HCT116 (cell line): Measurements from ENCODE around the gene ENTPD8. TPM values are rescaled to one million over a fixed set of nuclear protein-coding genes. Genes with fewer than 3 reads are reported as not detected.

Source experiments
- ATAC-seq: fragments of 200-7000 bp; cut with Tn5 transposase; 2 replicates; pipeline ENCODE4 v1.9.1; 2020; ENCODE audit warnings: mild to moderate bottlenecking, moderate library complexity
- BruUV-seq: library from RNA; stranded (reverse); fragments of 400-500 nt; replicated peaks from 2 replicates; lab custom pipeline; 2021; lab: Mats Ljungman, UMichigan
- CTCF ChIA-PET: fragments of 300-600 bp; sonication (Branson Sonifier 250); formaldehyde crosslinking; loops from one replicate; lab custom pipeline; 2021; ENCODE audit warnings: antibody characterized with exemption; lab: Charles Lee
- POLR2A ChIA-PET: fragments of 300-600, 350-600 bp; sonication (Branson Sonifier 250); formaldehyde crosslinking; loops from one replicate; lab custom pipeline; 2021; ENCODE audit warnings: antibody characterized with exemption; lab: Charles Lee
- RAD21 ChIA-PET, 2 experiments: fragments of 300-600 bp; sonication (Branson Sonifier 250); formaldehyde crosslinking; loops; one replicate each; lab custom pipeline; 2023; ENCODE audit warnings: low total read pairs in 2 of 2; ENCODE audit not compliant: uncharacterized antibody in 2 of 2, unreplicated experiment in 2 of 2, low non-redundant PET in 1 of 2; lab: Charles Lee
- DNase-seq: peaks from one replicate; pipeline ENCODE4 v3.0.0-alpha.2; 2010; ENCODE audit warnings: low read depth, low spot score
- H2AFZ ChIP-seq: fragments of 200-600 bp; shearing (Covaris generic), sonication (generic); 2 replicates; pipeline ENCODE4 v1.6.1; 2017; ENCODE audit warnings: low read depth, mixed run types, mixed read lengths, antibody characterized with exemption, low read length; ENCODE audit not compliant: poor library complexity, severe bottlenecking
- H3K27ac ChIP-seq: 2 replicates; pipeline ENCODE4 v1.5.1; 2012; ENCODE audit warnings: low read depth, low read length
- H3K27me3 ChIP-seq: fragments of 200-600 bp; sonication (generic); 2 replicates; pipeline ENCODE4 v1.6.1; 2016; ENCODE audit warnings: mixed run types, low read length, mixed read lengths; ENCODE audit not compliant: insufficient read depth
- H3K36me3 ChIP-seq, 2 experiments: fragments of 200-500 bp in 1 of 2; fragments of 200-600 bp in 1 of 2; sonication (Bioruptor generic) in 1 of 2; sonication (generic) in 1 of 2; 2 replicates each; pipeline versions ENCODE4 v1.5.1 to v1.6.1; 2014 to 2016; ENCODE audit warnings: low read length in 2 of 2, inconsistent platforms in 1 of 2, mixed read lengths in 1 of 2, mixed run types in 1 of 2; ENCODE audit not compliant: insufficient read depth in 2 of 2, control insufficient read depth in 1 of 2
- H3K4me1 ChIP-seq, 2 experiments: fragments of 200-600 bp in 1 of 2; sonication (generic) in 1 of 2; 2 replicates each; pipeline versions ENCODE4 v1.5.1 to v1.6.1; 2012 to 2017; ENCODE audit warnings: low read length in 2 of 2, inconsistent platforms in 1 of 2, mild to moderate bottlenecking in 1 of 2, mixed read lengths in 1 of 2, mixed run types in 1 of 2, moderate library complexity in 1 of 2; ENCODE audit not compliant: insufficient read depth in 2 of 2, control insufficient read depth in 1 of 2
- H3K4me2 ChIP-seq: fragments of 200-600 bp; sonication (generic); 2 replicates; pipeline ENCODE4 v1.6.1; 2017; ENCODE audit warnings: mixed run types, low read length, mixed read lengths
- H3K4me3 ChIP-seq, 2 experiments: fragments of 200-600 bp in 1 of 2; sonication (generic) in 1 of 2; replicated peaks in 1 of 2; 2 replicates each; pipeline ENCODE4 v1.5.1; 2011 to 2016; ENCODE audit warnings: low read length in 2 of 2, control low read depth in 1 of 2, low read depth in 1 of 2, mild to moderate bottlenecking in 1 of 2, mixed read lengths in 1 of 2, mixed run types in 1 of 2
- H3K79me2 ChIP-seq: fragments of 200-600 bp; sonication (generic); 2 replicates; pipeline ENCODE4 v1.6.1; 2017; ENCODE audit warnings: mild to moderate bottlenecking, mixed run types, low read length, moderate library complexity, mixed read lengths; ENCODE audit not compliant: insufficient read depth
- H3K9ac ChIP-seq: fragments of 200-600 bp; sonication (generic); 2 replicates; pipeline ENCODE4 v1.6.1; 2016; ENCODE audit warnings: low read length, mixed read lengths
- H3K9me2 ChIP-seq: fragments of 200-600 bp; sonication (generic), shearing (Covaris generic); 2 replicates; pipeline ENCODE4 v1.6.1; 2017; ENCODE audit warnings: mixed run types, mild to moderate bottlenecking, moderate library complexity; ENCODE audit not compliant: insufficient read depth
- H3K9me3 ChIP-seq, 2 experiments: fragments of 200-500 bp in 1 of 2; fragments of 200-600 bp in 1 of 2; sonication (Bioruptor generic) in 1 of 2; sonication (generic) in 1 of 2; 2 replicates each; pipeline ENCODE4 v1.6.1; 2014 to 2017; ENCODE audit warnings: low read length in 2 of 2, mixed read lengths in 2 of 2, inconsistent platforms in 1 of 2, low read depth in 1 of 2, mild to moderate bottlenecking in 1 of 2, mixed run types in 1 of 2, moderate library complexity in 1 of 2; ENCODE audit not compliant: control insufficient read depth in 1 of 2, insufficient read depth in 1 of 2
- H4K20me1 ChIP-seq: fragments of 200-600 bp; sonication (generic), shearing (Covaris generic); 2 replicates; pipeline ENCODE4 v1.6.1; 2017; ENCODE audit warnings: mixed run types, mild to moderate bottlenecking, moderate library complexity; ENCODE audit not compliant: insufficient read depth
- ATF3 ChIP-seq: IDR thresholded peaks from 2 replicates; pipeline ENCODE4 v1.6.1; 2012
- CBX3 ChIP-seq: IDR thresholded peaks from 2 replicates; pipeline ENCODE4 v1.6.1; 2012; ENCODE audit warnings: low read depth
- CEBPB ChIP-seq: IDR thresholded peaks from 2 replicates; pipeline ENCODE4 v1.6.1; 2012; ENCODE audit warnings: low read depth
- CTCF ChIP-seq, 3 experiments: fragments of 200-600 bp in 1 of 3; sonication (generic) in 1 of 3; IDR thresholded peaks in 2 of 3; conservative IDR thresholded peaks in 1 of 3; 2 replicates each; pipeline ENCODE4 v1.5.1; 2012 to 2017; ENCODE audit warnings: low read depth in 2 of 3, low read length in 2 of 3, antibody characterized with exemption in 1 of 3, borderline replicate concordance in 1 of 3, control low read depth in 1 of 3, mild to moderate bottlenecking in 1 of 3, mixed read lengths in 1 of 3, mixed run types in 1 of 3, moderate library complexity in 1 of 3; ENCODE audit not compliant: insufficient read depth in 1 of 3
- EGR1 ChIP-seq: IDR thresholded peaks from 2 replicates; pipeline ENCODE4 v1.6.1; 2012; ENCODE audit warnings: low read depth
- ELF1 ChIP-seq: IDR thresholded peaks from 2 replicates; pipeline ENCODE4 v1.6.1; 2012; ENCODE audit warnings: low read depth, borderline replicate concordance
- EZH2 ChIP-seq: fragments of 200-600 bp; sonication (generic); IDR thresholded peaks from 2 replicates; pipeline ENCODE4 v1.6.1; 2017; ENCODE audit warnings: antibody characterized with exemption, mixed run types
- EZH2phosphoT487 ChIP-seq: fragments of 200-600 bp; IDR thresholded peaks from 2 replicates; pipeline ENCODE4 v1.6.1; 2018; ENCODE audit warnings: antibody characterized with exemption, borderline replicate concordance
- FOSL1 ChIP-seq: IDR thresholded peaks from 2 replicates; pipeline ENCODE4 v1.6.1; 2012; ENCODE audit warnings: low read depth
- JUND ChIP-seq: IDR thresholded peaks from 2 replicates; pipeline ENCODE4 v1.6.1; 2012
- POLR2A ChIP-seq: IDR thresholded peaks from 2 replicates; pipeline ENCODE4 v1.7.0; 2011; ENCODE audit warnings: borderline replicate concordance; ENCODE audit not compliant: insufficient read depth, insufficient read length; ENCODE audit errors: extremely low read depth
- POLR2AphosphoS5 ChIP-seq: IDR thresholded peaks from 2 replicates; pipeline ENCODE4 v1.6.1; 2011; ENCODE audit warnings: mild to moderate bottlenecking, low read depth, low read length, moderate library complexity
- REST ChIP-seq: IDR thresholded peaks from 2 replicates; pipeline ENCODE4 v1.6.1; 2012; ENCODE audit warnings: low read depth
- SIN3A ChIP-seq: IDR thresholded peaks from 2 replicates; pipeline ENCODE4 v1.6.1; 2012; ENCODE audit warnings: low read depth
- SRF ChIP-seq: IDR thresholded peaks from 2 replicates; pipeline ENCODE4 v1.6.1; 2012; ENCODE audit warnings: low read depth
- YY1 ChIP-seq: IDR thresholded peaks from 2 replicates; pipeline ENCODE4 v1.6.1; 2011; ENCODE audit warnings: low read length, low read depth, moderate library complexity, mild to moderate bottlenecking; ENCODE audit not compliant: insufficient replicate concordance; ENCODE audit errors: extremely low read depth
- ZFX ChIP-seq: fragments of 450-650 bp; IDR thresholded peaks from 2 replicates; pipeline ENCODE4 v1.6.1; 2017
- ZNF274 ChIP-seq: fragments of 200-500 bp; sonication (Bioruptor generic); IDR thresholded peaks from 2 replicates; pipeline ENCODE4 v1.6.1; 2014; ENCODE audit warnings: mild to moderate bottlenecking, low read depth, low read length, inconsistent platforms
- intact Hi-C: fragments of 100-400 bp; cut with micrococcal nuclease; formaldehyde crosslinking; loops from 2 replicates; pipeline ENCODE4 v1.10.0; 2022
- total RNA-seq: library from RNA; stranded (reverse); gene quantifications from one replicate; pipeline ENCODE4 v1.2.1, GENCODE V29; 2021; ENCODE audit not compliant: unreplicated experiment
- TF ChIP-seq, protein P1 (sequence below): IDR thresholded peaks from 2 replicates; pipeline ENCODE4 v1.6.1; 2012
- TF ChIP-seq, protein P2 (sequence below): IDR thresholded peaks from 2 replicates; pipeline ENCODE4 v1.6.1; 2011; ENCODE audit warnings: mild to moderate bottlenecking, low read length, moderate library complexity; ENCODE audit not compliant: insufficient replicate concordance; ENCODE audit errors: extremely low read depth

ENTPD8 gene
- total RNA-seq, 1 experiment from 2014 or later = 1.7 TPM

GRCh38 chr9:137435381-137435891 is 5.7 kb downstream of the ENTPD8 start:
- ATAC-seq = peak; percentile 20; the same call in 1 of the 2 replicates
- Histone ChIP-seq H3K79me2 (no peaks in the 10 kb centered on the region), H3K9me3 (no peaks in the 10 kb centered on the region), H3K4me3 (no peak overlapping the region)
- TF ChIP-seq REST (no peak), EGR1 (no peak), POLR2AphosphoS5 (no peak), ATF3 (no peak), CBX3 (no peak), ELF1 (no peak), CTCF (IDR thresholded peaks at IDR 0.05 in 2 of 3, conservative IDR thresholded peaks at IDR 0.05 in 1 of 3; ENCODE audit: borderline replicate concordance in 1 of 3, insufficient read depth in 1 of 3, low read depth in 2 of 3, low read length in 2 of 3) (no peak), JUND (no peak), YY1 (no peak), SIN3A (no peak), CEBPB (no peak), EZH2phosphoT487 (no peak), ZFX (no peak), POLR2A (no peak), SRF (no peak), EZH2 (no peak), FOSL1 (no peak), ZNF274 (no peak)
- TF ChIP-seq, protein P1, sequence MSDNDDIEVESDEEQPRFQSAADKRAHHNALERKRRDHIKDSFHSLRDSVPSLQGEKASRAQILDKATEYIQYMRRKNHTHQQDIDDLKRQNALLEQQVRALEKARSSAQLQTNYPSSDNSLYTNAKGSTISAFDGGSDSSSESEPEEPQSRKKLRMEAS = no peak
- TF ChIP-seq, protein P2, sequence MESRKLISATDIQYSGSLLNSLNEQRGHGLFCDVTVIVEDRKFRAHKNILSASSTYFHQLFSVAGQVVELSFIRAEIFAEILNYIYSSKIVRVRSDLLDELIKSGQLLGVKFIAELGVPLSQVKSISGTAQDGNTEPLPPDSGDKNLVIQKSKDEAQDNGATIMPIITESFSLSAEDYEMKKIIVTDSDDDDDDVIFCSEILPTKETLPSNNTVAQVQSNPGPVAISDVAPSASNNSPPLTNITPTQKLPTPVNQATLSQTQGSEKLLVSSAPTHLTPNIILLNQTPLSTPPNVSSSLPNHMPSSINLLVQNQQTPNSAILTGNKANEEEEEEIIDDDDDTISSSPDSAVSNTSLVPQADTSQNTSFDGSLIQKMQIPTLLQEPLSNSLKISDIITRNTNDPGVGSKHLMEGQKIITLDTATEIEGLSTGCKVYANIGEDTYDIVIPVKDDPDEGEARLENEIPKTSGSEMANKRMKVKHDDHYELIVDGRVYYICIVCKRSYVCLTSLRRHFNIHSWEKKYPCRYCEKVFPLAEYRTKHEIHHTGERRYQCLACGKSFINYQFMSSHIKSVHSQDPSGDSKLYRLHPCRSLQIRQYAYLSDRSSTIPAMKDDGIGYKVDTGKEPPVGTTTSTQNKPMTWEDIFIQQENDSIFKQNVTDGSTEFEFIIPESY = no peak
- TF ChIP-seq, all 23 proteins: peak for 0
- DNase-seq = no peak
- Histone ChIP-seq H4K20me1 (no peaks in the 10 kb centered on the region), H3K27ac (peak overlapping the region; percentile 79), H2AFZ (no peak overlapping the region), H3K27me3 (no peaks in the 10 kb centered on the region), H3K36me3 (no peaks in the 10 kb centered on the region), H3K9ac (peak overlapping the region; percentile 46), H3K9me2 (no peaks in the 10 kb centered on the region), H3K4me2 (peak overlapping the region; percentile 70), H3K4me1 (peaks cover 32 to 39% of the 10 kb centered on the region in 2 experiments)
- ChIA-PET RAD21 (no interaction called here), POLR2A (no interaction called here), CTCF (no interaction called here)
- intact Hi-C loops = no loop called here
- BruUV-seq = no TSS peak
